Chondrocyte (in vitro differentiated cells): ENCODE measurements around the gene HNRNPM. TPM values are rescaled to one million over a fixed set of nuclear protein-coding genes. Genes with fewer than 3 reads are reported as not detected.

Experiments
- DNase-seq: peaks from one replicate; pipeline ENCODE4 v3.0.0; 2021; ENCODE audit warnings: mixed read lengths, low spot score
- H3K27ac Mint-ChIP-seq: one replicate; pipeline ENCODE4 v1.8.0; 2021; ENCODE audit warnings: mild to moderate bottlenecking, moderate library complexity, mixed read lengths; ENCODE audit not compliant: unreplicated experiment
- H3K27me3 Mint-ChIP-seq: 2 replicates; pipeline ENCODE4 v1.8.0; 2021; ENCODE audit warnings: low read depth, mixed read lengths
- H3K36me3 Mint-ChIP-seq: 2 replicates; pipeline ENCODE4 v1.8.0; 2021; ENCODE audit warnings: low read depth, mixed read lengths
- H3K4me1 Mint-ChIP-seq: 2 replicates; pipeline ENCODE4 v1.8.0; 2021; ENCODE audit warnings: low read depth, mild to moderate bottlenecking, mixed read lengths
- H3K4me3 Mint-ChIP-seq: one replicate; pipeline ENCODE4 v1.8.0; 2021; ENCODE audit warnings: mild to moderate bottlenecking, moderate library complexity, mixed read lengths; ENCODE audit not compliant: unreplicated experiment
- H3K9me3 Mint-ChIP-seq: 2 replicates; pipeline ENCODE4 v1.8.0; 2021; ENCODE audit warnings: low read depth, mixed read lengths
- total RNA-seq: library from RNA; stranded (reverse); gene quantifications from 3 replicates; pipeline ENCODE4 v1.2.1, GENCODE V29; 2021
- TF ChIP-seq, protein P1 (sequence below): fragments of 200-600 bp; sonication (generic); IDR thresholded peaks from 2 replicates; pipeline ENCODE4 v1.5.0; 2021; ENCODE audit warnings: antibody characterized with exemption, mild to moderate bottlenecking, moderate library complexity

The HNRNPM gene
- total RNA-seq, 1 donor from 2014 or later, result 116 TPM

DNA sequence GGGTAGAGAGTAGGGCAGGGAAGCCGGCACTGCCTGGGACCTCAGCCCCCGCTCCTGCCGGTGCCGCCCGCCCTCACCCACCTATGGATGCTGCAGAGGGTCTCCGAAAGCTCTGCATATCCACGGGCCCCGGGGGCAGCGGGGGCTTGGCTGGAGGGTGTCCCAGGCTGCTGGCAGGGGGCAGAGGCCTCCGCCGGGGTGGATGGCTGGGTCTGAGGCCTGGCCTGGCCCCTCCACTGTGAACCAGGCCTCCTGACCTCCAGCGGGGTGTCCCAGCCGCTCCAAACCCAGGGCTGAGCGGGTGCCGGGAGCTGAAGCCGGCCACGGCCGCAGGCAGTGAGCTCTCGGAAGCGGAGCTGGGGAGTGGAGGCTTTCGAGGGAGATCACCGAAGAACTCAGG lies 53.5 kb downstream of the HNRNPM start:
- TF ChIP-seq, protein P1, sequence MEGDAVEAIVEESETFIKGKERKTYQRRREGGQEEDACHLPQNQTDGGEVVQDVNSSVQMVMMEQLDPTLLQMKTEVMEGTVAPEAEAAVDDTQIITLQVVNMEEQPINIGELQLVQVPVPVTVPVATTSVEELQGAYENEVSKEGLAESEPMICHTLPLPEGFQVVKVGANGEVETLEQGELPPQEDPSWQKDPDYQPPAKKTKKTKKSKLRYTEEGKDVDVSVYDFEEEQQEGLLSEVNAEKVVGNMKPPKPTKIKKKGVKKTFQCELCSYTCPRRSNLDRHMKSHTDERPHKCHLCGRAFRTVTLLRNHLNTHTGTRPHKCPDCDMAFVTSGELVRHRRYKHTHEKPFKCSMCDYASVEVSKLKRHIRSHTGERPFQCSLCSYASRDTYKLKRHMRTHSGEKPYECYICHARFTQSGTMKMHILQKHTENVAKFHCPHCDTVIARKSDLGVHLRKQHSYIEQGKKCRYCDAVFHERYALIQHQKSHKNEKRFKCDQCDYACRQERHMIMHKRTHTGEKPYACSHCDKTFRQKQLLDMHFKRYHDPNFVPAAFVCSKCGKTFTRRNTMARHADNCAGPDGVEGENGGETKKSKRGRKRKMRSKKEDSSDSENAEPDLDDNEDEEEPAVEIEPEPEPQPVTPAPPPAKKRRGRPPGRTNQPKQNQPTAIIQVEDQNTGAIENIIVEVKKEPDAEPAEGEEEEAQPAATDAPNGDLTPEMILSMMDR, result no peak
- no peak overlapping the region for H3K27ac Mint-ChIP-seq

GRCh38 chr19:8499048-8499833 lies 54.5 kb downstream of the HNRNPM start:
- no peaks in the 10 kb centered on the region for H3K36me3 Mint-ChIP-seq
- no peak for DNase-seq
- TF ChIP-seq, protein P1, result no peak
- H3K27ac Mint-ChIP-seq, result no peak overlapping the region
- no peak overlapping the region for H3K4me3 Mint-ChIP-seq
- no peaks in the 10 kb centered on the region for H3K9me3 Mint-ChIP-seq
- H3K27me3 Mint-ChIP-seq, result no peaks in the 10 kb centered on the region
- H3K4me1 Mint-ChIP-seq, result peaks cover 6% of the 10 kb centered on the region

More for the DNA sequence above, 53.5 kb downstream of the HNRNPM start:
- H3K4me1 Mint-ChIP-seq, result peaks cover 6% of the 10 kb centered on the region
- no peaks in the 10 kb centered on the region for H3K9me3 Mint-ChIP-seq
- DNase-seq, result no peak
- H3K27me3 Mint-ChIP-seq, result no peaks in the 10 kb centered on the region
- H3K36me3 Mint-ChIP-seq, result no peaks in the 10 kb centered on the region
- no peak overlapping the region for H3K4me3 Mint-ChIP-seq

- Mint-ChIP-seq H3K36me3 (no peaks in the 10 kb centered on the region), H3K9me3 (no peaks in the 10 kb centered on the region), H3K4me3 (no peak overlapping the region), H3K27ac (no peak overlapping the region), H3K27me3 (no peaks in the 10 kb centered on the region), H3K4me1 (peaks cover 8% of the 10 kb centered on the region)
- no peak for DNase-seq
- TF ChIP-seq, protein P1, result no peak
Measured at GRCh38 chr19:8500158-8500557, 55.4 kb downstream of the HNRNPM start.

DNA sequence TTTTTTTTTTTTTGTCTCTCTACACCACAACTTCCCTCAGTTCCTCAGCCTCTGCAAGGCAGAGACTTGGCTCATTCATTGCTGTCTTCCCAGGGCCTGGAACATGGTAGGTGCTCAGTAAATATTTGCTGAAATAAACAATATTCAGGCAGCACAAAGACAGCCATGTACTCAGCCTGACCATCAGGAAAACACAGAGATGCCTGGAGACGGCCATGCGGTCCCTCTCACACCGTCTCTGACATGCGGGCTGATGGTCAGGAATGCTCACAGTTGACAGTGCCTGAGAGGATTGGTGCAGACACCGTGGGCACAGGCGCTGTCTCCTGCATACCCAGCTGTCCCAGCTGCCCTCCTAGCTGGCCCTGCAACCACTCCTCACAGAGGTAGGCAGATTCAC lies 56.7 kb downstream of the HNRNPM start:
- Mint-ChIP-seq H3K27me3 (no peaks in the 10 kb centered on the region), H3K4me3 (no peak overlapping the region), H3K4me1 (peaks cover 13% of the 10 kb centered on the region), H3K36me3 (no peaks in the 10 kb centered on the region), H3K27ac (no peak overlapping the region), H3K9me3 (no peaks in the 10 kb centered on the region)
- TF ChIP-seq, protein P1, result no peak
- no peak for DNase-seq

DNA sequence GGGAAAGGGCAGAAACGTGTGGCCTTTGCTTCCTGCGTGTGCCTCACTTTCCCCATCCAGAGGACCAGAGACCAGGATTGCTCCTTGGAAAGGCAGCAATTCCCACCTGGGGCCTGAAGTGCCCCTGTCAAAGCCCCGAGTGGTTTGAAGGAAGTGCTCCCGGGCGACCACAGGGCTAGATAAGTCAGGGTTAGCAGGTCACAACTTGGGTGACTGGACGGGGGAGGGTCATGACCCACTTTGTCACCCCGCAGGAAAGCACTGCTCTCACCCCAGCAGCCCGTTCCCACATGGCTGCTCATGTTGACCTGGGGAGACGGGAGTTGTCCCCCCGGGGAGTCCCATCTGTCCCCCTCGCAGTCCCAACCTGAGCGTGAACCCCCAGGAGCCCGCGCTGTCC lies 57.2 kb downstream of the HNRNPM start:
- H3K27ac Mint-ChIP-seq, result no peak overlapping the region
- no peaks in the 10 kb centered on the region for H3K36me3 Mint-ChIP-seq
- peaks cover 13% of the 10 kb centered on the region for H3K4me1 Mint-ChIP-seq
- no peaks in the 10 kb centered on the region for H3K9me3 Mint-ChIP-seq
- no peaks in the 10 kb centered on the region for H3K27me3 Mint-ChIP-seq
- H3K4me3 Mint-ChIP-seq, result no peak overlapping the region
- no peak for DNase-seq
- TF ChIP-seq, protein P1, result no peak
